ENCODE results near the gene DDX25. TPM values are rescaled to one million over a fixed set of nuclear protein-coding genes. Genes with fewer than 3 reads are reported as not detected.

DDX25 gene
- polyA plus RNA-seq, 1 donor (not counting 4 experiments of a cell fraction or from before 2014, with no cell fraction given), result 0.12 TPM

DNA sequence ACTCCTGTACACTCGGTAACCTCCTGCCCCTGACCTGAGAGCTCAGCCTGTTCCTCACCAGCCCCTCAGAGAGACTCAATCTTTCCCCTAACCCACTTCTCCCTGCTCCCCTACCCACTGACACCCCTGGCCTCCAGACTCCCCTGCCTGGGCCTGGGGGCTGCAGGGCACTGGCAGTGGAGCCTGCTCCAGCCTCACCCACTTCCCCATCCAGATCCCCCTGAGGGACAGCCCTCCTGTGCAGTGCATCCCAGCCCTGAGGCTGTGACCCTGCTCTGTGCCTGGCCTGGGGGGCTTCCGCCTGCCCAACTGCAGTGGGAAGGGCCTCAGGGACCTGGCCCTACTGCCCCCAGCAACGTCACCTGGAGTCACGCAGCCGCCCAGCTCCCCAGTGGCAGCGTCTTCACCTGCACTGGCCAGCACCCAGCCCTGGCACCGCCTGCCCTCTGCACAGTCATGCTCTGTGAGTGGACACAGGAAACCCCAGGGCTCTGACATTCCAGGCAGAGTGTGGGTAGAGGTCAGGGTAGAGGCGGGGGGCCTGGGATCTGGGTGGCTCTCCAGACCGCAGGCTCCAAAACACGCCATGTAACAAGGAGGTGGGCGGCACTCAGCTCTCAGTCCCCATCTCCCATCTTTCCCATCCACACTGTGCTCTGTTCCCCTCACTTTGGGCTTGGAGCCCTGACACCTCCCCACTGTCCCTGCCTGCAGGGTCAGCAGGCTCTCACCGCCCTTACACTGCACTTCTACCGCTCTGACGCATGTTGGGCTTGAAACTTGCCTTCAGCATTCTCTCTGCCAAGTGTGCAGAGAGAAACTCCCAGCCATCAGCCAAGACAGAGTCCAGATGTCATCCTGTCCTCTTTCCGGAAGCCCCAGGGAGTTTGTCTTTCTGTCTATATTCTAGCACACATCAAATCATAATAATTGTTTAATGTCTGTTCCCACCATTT is 46.7 kb downstream of the DDX25 start:
- Histone ChIP-seq H2AFZ (ENCODE audit: control insufficient read depth, low read length) (no peak overlapping the region), H3K4me1 (ENCODE audit: control insufficient read depth, extremely low read depth, insufficient read depth, low read length) (peaks cover 18% of the 10 kb centered on the region), H3K79me2 (ENCODE audit: control insufficient read depth, insufficient read depth, low read length) (no peaks in the 10 kb centered on the region), H3K27ac (ENCODE audit: control insufficient read depth, insufficient read depth, low read length) (no peak overlapping the region), H3K9me3 (ENCODE audit: control insufficient read depth, low read depth, low read length) (no peaks in the 10 kb centered on the region), H3K4me2 (ENCODE audit: control insufficient read depth, extremely low read depth, insufficient read depth, low read depth, low read length) (no peak overlapping the region), H3K27me3 (ENCODE audit: control insufficient read depth, extremely low read depth, insufficient read depth, low read length) (no peaks in the 10 kb centered on the region), H3K36me3 (ENCODE audit: control insufficient read depth in 2 of 2, extremely low read depth in 1 of 2, insufficient read depth in 2 of 2, low read length in 2 of 2) (no peaks in the 10 kb centered on the region), H4K20me1 (ENCODE audit: control insufficient read depth, extremely low read depth, insufficient read depth, low read length) (no peaks in the 10 kb centered on the region), H3K9me1 (ENCODE audit: control insufficient read depth, extremely low read depth, insufficient read depth, low read length) (no peaks in the 10 kb centered on the region), H3K9ac (ENCODE audit: control insufficient read depth, extremely low read depth, insufficient read depth, low read length) (no peak overlapping the region), H3K4me3 (ENCODE audit: control insufficient read depth in 2 of 3, extremely low read depth in 1 of 3, insufficient read depth in 2 of 3, low read depth in 1 of 3, low read length in 3 of 3) (no peak overlapping the region)
- TF ChIP-seq, protein P1, sequence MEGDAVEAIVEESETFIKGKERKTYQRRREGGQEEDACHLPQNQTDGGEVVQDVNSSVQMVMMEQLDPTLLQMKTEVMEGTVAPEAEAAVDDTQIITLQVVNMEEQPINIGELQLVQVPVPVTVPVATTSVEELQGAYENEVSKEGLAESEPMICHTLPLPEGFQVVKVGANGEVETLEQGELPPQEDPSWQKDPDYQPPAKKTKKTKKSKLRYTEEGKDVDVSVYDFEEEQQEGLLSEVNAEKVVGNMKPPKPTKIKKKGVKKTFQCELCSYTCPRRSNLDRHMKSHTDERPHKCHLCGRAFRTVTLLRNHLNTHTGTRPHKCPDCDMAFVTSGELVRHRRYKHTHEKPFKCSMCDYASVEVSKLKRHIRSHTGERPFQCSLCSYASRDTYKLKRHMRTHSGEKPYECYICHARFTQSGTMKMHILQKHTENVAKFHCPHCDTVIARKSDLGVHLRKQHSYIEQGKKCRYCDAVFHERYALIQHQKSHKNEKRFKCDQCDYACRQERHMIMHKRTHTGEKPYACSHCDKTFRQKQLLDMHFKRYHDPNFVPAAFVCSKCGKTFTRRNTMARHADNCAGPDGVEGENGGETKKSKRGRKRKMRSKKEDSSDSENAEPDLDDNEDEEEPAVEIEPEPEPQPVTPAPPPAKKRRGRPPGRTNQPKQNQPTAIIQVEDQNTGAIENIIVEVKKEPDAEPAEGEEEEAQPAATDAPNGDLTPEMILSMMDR (optimal IDR thresholded peaks at IDR 0.05 in 1 of 3, IDR thresholded peaks at IDR 0.05 in 1 of 3, conservative IDR thresholded peaks at IDR 0.05 in 1 of 3; ENCODE audit: extremely low read depth in 1 of 3, insufficient read depth in 2 of 3, low read length in 3 of 3), result no peak
- TF ChIP-seq EZH2 (IDR thresholded peaks at IDR 0.05; ENCODE audit: low read length), result no peak
- dilution Hi-C loops (cut with MboI; ENCODE audit: extremely low pct_ligation_motif_present, low sequenced_read_pairs), result no loop called here
- FAIRE-seq (peak; percentile 34), DNase-seq (ENCODE audit: low read depth, low spot score) (no peak)

DNA sequence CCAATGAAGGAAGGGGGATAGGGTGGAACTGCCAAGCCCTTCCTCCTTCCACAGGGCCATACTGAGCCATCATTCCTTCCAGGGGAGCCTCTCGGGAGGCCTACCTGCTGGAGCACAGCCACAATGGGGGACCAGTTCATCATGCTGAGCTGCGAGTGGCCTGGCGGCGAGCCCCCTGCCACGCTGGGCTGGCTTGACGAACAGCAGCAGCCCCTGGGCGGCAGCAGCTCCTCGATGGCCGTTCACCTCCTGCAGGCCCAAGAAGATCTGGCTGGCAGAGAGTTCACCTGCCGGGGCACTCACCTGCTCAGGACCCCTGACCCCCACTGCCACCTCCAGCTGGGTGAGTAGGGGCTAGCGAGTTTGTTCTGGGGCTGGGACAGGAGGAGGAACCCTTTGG is 47.4 kb downstream of the DDX25 start:
- no peaks in the 10 kb centered on the region for H3K36me3 ChIP-seq (ENCODE audit: control insufficient read depth in 2 of 2, extremely low read depth in 1 of 2, insufficient read depth in 2 of 2, low read length in 2 of 2)
- dilution Hi-C loops (cut with MboI; ENCODE audit: extremely low pct_ligation_motif_present, low sequenced_read_pairs), result no loop called here
- H3K9ac ChIP-seq (ENCODE audit: control insufficient read depth, extremely low read depth, insufficient read depth, low read length), result no peak overlapping the region
- no peak overlapping the region for H3K4me2 ChIP-seq (ENCODE audit: control insufficient read depth, extremely low read depth, insufficient read depth, low read depth, low read length)
- H4K20me1 ChIP-seq (ENCODE audit: control insufficient read depth, extremely low read depth, insufficient read depth, low read length), result no peaks in the 10 kb centered on the region
- no peak overlapping the region for H2AFZ ChIP-seq (ENCODE audit: control insufficient read depth, low read length)
- H3K9me3 ChIP-seq (ENCODE audit: control insufficient read depth, low read depth, low read length), result no peaks in the 10 kb centered on the region
- TF ChIP-seq EZH2 (IDR thresholded peaks at IDR 0.05; ENCODE audit: low read length), result no peak
- TF ChIP-seq, protein P1 (optimal IDR thresholded peaks at IDR 0.05 in 1 of 3, IDR thresholded peaks at IDR 0.05 in 1 of 3, conservative IDR thresholded peaks at IDR 0.05 in 1 of 3; ENCODE audit: extremely low read depth in 1 of 3, insufficient read depth in 2 of 3, low read length in 3 of 3), result no peak
- no peak overlapping the region for H3K27ac ChIP-seq (ENCODE audit: control insufficient read depth, insufficient read depth, low read length)
- H3K9me1 ChIP-seq (ENCODE audit: control insufficient read depth, extremely low read depth, insufficient read depth, low read length), result no peaks in the 10 kb centered on the region
- H3K4me3 ChIP-seq (ENCODE audit: control insufficient read depth in 2 of 3, extremely low read depth in 1 of 3, insufficient read depth in 2 of 3, low read depth in 1 of 3, low read length in 3 of 3), result no peak overlapping the region
- DNase-seq (ENCODE audit: low read depth, low spot score) (no peak), FAIRE-seq (no peak)
- peaks cover 22% of the 10 kb centered on the region for H3K4me1 ChIP-seq (ENCODE audit: control insufficient read depth, extremely low read depth, insufficient read depth, low read length)
- no peaks in the 10 kb centered on the region for H3K79me2 ChIP-seq (ENCODE audit: control insufficient read depth, insufficient read depth, low read length)
- peaks cover 1% of the 10 kb centered on the region for H3K27me3 ChIP-seq (ENCODE audit: control insufficient read depth, extremely low read depth, insufficient read depth, low read length)
